EL (cell line): ENCODE results near the gene GCGR.
"Not testable (repeated sequence)": the region's sequence is repeated elsewhere in the genome, so short reads cannot be mapped to it uniquely, and the experiment has no call there.

Experiments used
- DNase-seq: peaks from one replicate; pipeline ENCODE4 v3.0.0-alpha.2; 2016

Gene GCGR

GRCh38 chr17:81833160-81833920, 29.4 kb downstream of the GCGR start, which contains the start of gene MCRIP1:
Gene MCRIP1, minus strand, starts transcription at chr17:81833291. Its CDS starts 8,785 bp downstream, at chr17:81824506.
- DNase-seq = peak; percentile 95

GRCh38 chr17:81833921-81834830, 30.2 kb downstream of the GCGR start:
- DNase-seq = no peak

GRCh38 chr17:81834831-81835267, 30.9 kb downstream of the GCGR start, which contains the start of gene PPP1R27:
Gene PPP1R27, minus strand, starts transcription at chr17:81835050. Its CDS starts 97 bp downstream, at chr17:81834953.
- DNase-seq = no peak

GRCh38 chr17:81837641-81838040, 33.7 kb downstream of the GCGR start:
- peak; percentile 48 for DNase-seq

GRCh38 chr17:81838753-81839255, 34.9 kb downstream of the GCGR start:
- DNase-seq = no peak

- DNase-seq = no peak
Observed at GRCh38 chr17:81839301-81839700, 35.4 kb downstream of the GCGR start.

GRCh38 chr17:81840059-81840458, 36.1 kb downstream of the GCGR start:
- DNase-seq = not testable (repeated sequence)

GRCh38 chr17:81840826-81841778, 37.2 kb downstream of the GCGR start:
- no peak for DNase-seq

- no peak for DNase-seq
Observed at GRCh38 chr17:81841866-81842265, 37.9 kb downstream of the GCGR start.

- DNase-seq = no peak
Observed at GRCh38 chr17:81842378-81842724, 38.4 kb downstream of the GCGR start.

GRCh38 chr17:81842725-81843504, 39.0 kb downstream of the GCGR start:
- DNase-seq = peak; percentile 43

- no peak for DNase-seq
Observed at GRCh38 chr17:81843713-81844326, 39.9 kb downstream of the GCGR start.

GRCh38 chr17:81844327-81844851, 40.4 kb downstream of the GCGR start:
- no peak for DNase-seq

- no peak for DNase-seq
Observed at GRCh38 chr17:81844887-81845286, 40.9 kb downstream of the GCGR start.

GRCh38 chr17:81845361-81845760, 41.4 kb downstream of the GCGR start:
- DNase-seq = no peak

- DNase-seq = no peak
Observed at GRCh38 chr17:81845881-81846742, 42.2 kb downstream of the GCGR start.

GRCh38 chr17:81846743-81847689, 43.1 kb downstream of the GCGR start:
- DNase-seq = no peak

GRCh38 chr17:81849457-81849856, 45.5 kb downstream of the GCGR start:
- DNase-seq = no peak

GRCh38 chr17:81851423-81851822, 47.5 kb downstream of the GCGR start:
- DNase-seq = no peak
